ENCODE results near the gene MAD1L1. TPM values are rescaled to one million over a fixed set of nuclear protein-coding genes. Genes with fewer than 3 reads are reported as not detected.

Gene MAD1L1
- total and polyA plus RNA-seq, 2 of the 4 experiments (the other 2 are of a cell fraction): 29.0 to 40.9 TPM

DNA sequence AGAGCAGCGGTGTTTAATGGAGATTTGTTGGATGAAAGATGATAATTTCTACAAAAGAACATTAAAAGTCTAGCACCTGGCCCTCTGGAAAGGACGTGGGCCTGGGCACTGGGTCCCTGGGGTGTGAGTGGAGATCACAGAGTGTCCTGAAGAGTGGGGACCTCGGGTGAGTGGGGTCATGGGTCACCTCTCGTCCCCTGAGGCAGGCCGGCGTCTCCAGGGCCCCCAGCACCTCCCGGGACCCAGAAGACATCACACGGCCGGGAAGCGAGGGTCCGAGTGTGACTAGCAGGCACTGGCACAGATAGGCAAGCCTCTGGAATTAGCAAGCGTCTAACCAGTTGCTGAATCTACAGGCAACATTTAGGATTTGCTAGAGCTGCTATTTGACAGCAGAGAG lies 257.2 kb downstream of the MAD1L1 start:
- no peak overlapping the region for H3K4me3 ChIP-seq (ENCODE audit: insufficient read depth, low read depth, low read length)
- CTCF ChIA-PET: no interaction called here
- 95% methylated on average over 6 of the region's 12 CpGs; no CpG with 5 or more reads in 1 of the 2 experiments for WGBS, 2 experiments (ENCODE audit: extremely low coverage in 2 of 2, insufficient read length in 1 of 2)
- no peak overlapping the region for H3K56ac ChIP-seq (ENCODE audit: extremely low read depth, insufficient read depth, low read length)
- H3K4me1 ChIP-seq (ENCODE audit: control insufficient read depth, insufficient read depth, low read length): no peaks in the 10 kb centered on the region
- H3K9me3 ChIP-seq (ENCODE audit: control insufficient read depth, insufficient read depth, low read length): peaks cover 3% of the 10 kb centered on the region; the same call in 1 of the 2 replicates
- no peak for TF ChIP-seq CEBPB (IDR thresholded peaks at IDR 0.05; ENCODE audit: low read depth, low read length)
- TF ChIP-seq, protein P1, sequence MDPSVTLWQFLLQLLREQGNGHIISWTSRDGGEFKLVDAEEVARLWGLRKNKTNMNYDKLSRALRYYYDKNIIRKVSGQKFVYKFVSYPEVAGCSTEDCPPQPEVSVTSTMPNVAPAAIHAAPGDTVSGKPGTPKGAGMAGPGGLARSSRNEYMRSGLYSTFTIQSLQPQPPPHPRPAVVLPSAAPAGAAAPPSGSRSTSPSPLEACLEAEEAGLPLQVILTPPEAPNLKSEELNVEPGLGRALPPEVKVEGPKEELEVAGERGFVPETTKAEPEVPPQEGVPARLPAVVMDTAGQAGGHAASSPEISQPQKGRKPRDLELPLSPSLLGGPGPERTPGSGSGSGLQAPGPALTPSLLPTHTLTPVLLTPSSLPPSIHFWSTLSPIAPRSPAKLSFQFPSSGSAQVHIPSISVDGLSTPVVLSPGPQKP (IDR thresholded peaks at IDR 0.05; ENCODE audit: borderline replicate concordance, low read depth, low read length): no peak
- TF ChIP-seq MAZ (IDR thresholded peaks at IDR 0.05; ENCODE audit: borderline replicate concordance, low read depth, low read length): no peak
- TF ChIP-seq BHLHE40 (IDR thresholded peaks at IDR 0.05; ENCODE audit: low read depth, low read length): no peak
- no peak for TF ChIP-seq MXI1 (IDR thresholded peaks at IDR 0.05; ENCODE audit: borderline replicate concordance, low read depth, low read length)
- TF ChIP-seq RCOR1 (IDR thresholded peaks at IDR 0.05; ENCODE audit: insufficient replicate concordance, low read length): no peak
- no peak for TF ChIP-seq RFX5 (IDR thresholded peaks at IDR 0.05; ENCODE audit: low read depth, low read length)
- TF ChIP-seq, protein P2, sequence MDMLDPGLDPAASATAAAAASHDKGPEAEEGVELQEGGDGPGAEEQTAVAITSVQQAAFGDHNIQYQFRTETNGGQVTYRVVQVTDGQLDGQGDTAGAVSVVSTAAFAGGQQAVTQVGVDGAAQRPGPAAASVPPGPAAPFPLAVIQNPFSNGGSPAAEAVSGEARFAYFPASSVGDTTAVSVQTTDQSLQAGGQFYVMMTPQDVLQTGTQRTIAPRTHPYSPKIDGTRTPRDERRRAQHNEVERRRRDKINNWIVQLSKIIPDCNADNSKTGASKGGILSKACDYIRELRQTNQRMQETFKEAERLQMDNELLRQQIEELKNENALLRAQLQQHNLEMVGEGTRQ (IDR thresholded peaks at IDR 0.05; ENCODE audit: low read depth, low read length): no peak
- no peak for TF ChIP-seq POLR2A (IDR thresholded peaks at IDR 0.05; ENCODE audit: low read depth, low read length)
- TF ChIP-seq NFE2L2 (IDR thresholded peaks at IDR 0.05; ENCODE audit: low read depth, low read length): no peak
- TF ChIP-seq MAFK (IDR thresholded peaks at IDR 0.05; ENCODE audit: low read depth, low read length): no peak
- TF ChIP-seq, protein P3, sequence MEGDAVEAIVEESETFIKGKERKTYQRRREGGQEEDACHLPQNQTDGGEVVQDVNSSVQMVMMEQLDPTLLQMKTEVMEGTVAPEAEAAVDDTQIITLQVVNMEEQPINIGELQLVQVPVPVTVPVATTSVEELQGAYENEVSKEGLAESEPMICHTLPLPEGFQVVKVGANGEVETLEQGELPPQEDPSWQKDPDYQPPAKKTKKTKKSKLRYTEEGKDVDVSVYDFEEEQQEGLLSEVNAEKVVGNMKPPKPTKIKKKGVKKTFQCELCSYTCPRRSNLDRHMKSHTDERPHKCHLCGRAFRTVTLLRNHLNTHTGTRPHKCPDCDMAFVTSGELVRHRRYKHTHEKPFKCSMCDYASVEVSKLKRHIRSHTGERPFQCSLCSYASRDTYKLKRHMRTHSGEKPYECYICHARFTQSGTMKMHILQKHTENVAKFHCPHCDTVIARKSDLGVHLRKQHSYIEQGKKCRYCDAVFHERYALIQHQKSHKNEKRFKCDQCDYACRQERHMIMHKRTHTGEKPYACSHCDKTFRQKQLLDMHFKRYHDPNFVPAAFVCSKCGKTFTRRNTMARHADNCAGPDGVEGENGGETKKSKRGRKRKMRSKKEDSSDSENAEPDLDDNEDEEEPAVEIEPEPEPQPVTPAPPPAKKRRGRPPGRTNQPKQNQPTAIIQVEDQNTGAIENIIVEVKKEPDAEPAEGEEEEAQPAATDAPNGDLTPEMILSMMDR (conservative IDR thresholded peaks at IDR 0.05; ENCODE audit: low read depth, low read length): no peak
- TF ChIP-seq FOS (IDR thresholded peaks at IDR 0.05; ENCODE audit: low read depth, low read length): no peak
- no peak for TF ChIP-seq RAD21 (IDR thresholded peaks at IDR 0.05; ENCODE audit: low read length)
- no peak for TF ChIP-seq CHD1 (IDR thresholded peaks at IDR 0.05; ENCODE audit: low read depth, low read length)
- peaks cover 13% of the 10 kb centered on the region for H3K36me3 ChIP-seq (ENCODE audit: control insufficient read depth, insufficient read depth, low read length)
- H3K14ac ChIP-seq (replicated peaks; ENCODE audit: low read depth, low read length): no peak overlapping the region
- H4K8ac ChIP-seq (ENCODE audit: low read depth in 2 of 2, low read length in 2 of 2): no peak overlapping the region
- no peaks in the 10 kb centered on the region for H3K79me1 ChIP-seq (ENCODE audit: low read depth in 1 of 2, low read length in 2 of 2)
- no peak overlapping the region for H2BK15ac ChIP-seq (ENCODE audit: low read depth, low read length)
- no peaks in the 10 kb centered on the region for H4K20me1 ChIP-seq (ENCODE audit: insufficient read depth, low read length)
- H2BK120ac ChIP-seq (ENCODE audit: low read depth, low read length): no peak overlapping the region
- POLR2A ChIA-PET (ENCODE audit: unreplicated experiment): no interaction called here
- no peak for DNase-seq
- no TSS peak for BruUV-seq (replicated peaks)
- no peaks in the 10 kb centered on the region for H3K9me1 ChIP-seq (ENCODE audit: insufficient read depth, low read length)
- H2AK9ac ChIP-seq (replicated peaks; ENCODE audit: low read depth, low read length, poor library complexity): no peak overlapping the region
- no peak overlapping the region for H2BK20ac ChIP-seq (ENCODE audit: low read depth, low read length)
- no peak overlapping the region for H3K4me2 ChIP-seq (ENCODE audit: low read depth, low read length)
- H3K27me3 ChIP-seq (ENCODE audit: control insufficient read depth, insufficient read depth, low read length): no peaks in the 10 kb centered on the region
- no peak overlapping the region for H3K23ac ChIP-seq (ENCODE audit: low read depth, low read length)
- no peak overlapping the region for H2BK5ac ChIP-seq (ENCODE audit: low read depth, low read length, poor library complexity, severe bottlenecking)
- in situ Hi-C loops (cut with MboI; ENCODE audit: low sequenced_read_pairs): no loop called here
- H3K18ac ChIP-seq (ENCODE audit: low read depth, low read length): no peak overlapping the region
- intact Hi-C loops (cut with micrococcal nuclease): no loop called here
- no peak overlapping the region for H3K27ac ChIP-seq (ENCODE audit: insufficient read depth, low read length)
- no peak for ATAC-seq (ENCODE audit: low read depth)
- H4K91ac ChIP-seq (ENCODE audit: insufficient read depth, low read depth, low read length): no peak overlapping the region
- no peak overlapping the region for H3K4ac ChIP-seq (ENCODE audit: low read depth, low read length)
- no peak overlapping the region for H4K5ac ChIP-seq (ENCODE audit: low read depth, low read length)
- dilution Hi-C loops (cut with HindIII; ENCODE audit: low sequenced_read_pairs, unreplicated experiment): no loop called here
- H3K9ac ChIP-seq (ENCODE audit: low read depth, low read length): no peak overlapping the region
- H2AK5ac ChIP-seq (ENCODE audit: low read depth, low read length): no peak overlapping the region
- H2AFZ ChIP-seq (replicated peaks; ENCODE audit: low read length, poor library complexity): no peak overlapping the region
